Prostate gland (tissue), 2 donors: ENCODE measurements around the gene ATOSA. TPM values are rescaled to one million over a fixed set of nuclear protein-coding genes. Genes with fewer than 3 reads are reported as not detected.

Source experiments
- DNase-seq: peaks from one replicate; pipeline ENCODE4 v3.0.0-alpha.2; 2019; ENCODE audit warnings: low spot score
- H3K27ac ChIP-seq, 2 donors: fragments of 200-600 bp; sonication (generic); 2 replicates each; pipeline ENCODE4 v1.5.1; 2017 to 2019
- H3K27me3 ChIP-seq: fragments of 200-600 bp; sonication (generic); replicated peaks from 2 replicates; pipeline ENCODE4 v1.5.1; 2019; ENCODE audit not compliant: insufficient read depth
- H3K36me3 ChIP-seq, 2 donors: fragments of 200-600 bp; sonication (generic); 1 replicate in 1 of 2; 2 replicates in 1 of 2; pipeline versions ENCODE4 v1.5.1 to v1.8.1; 2017 to 2019
- H3K4me1 ChIP-seq: fragments of 200-600 bp; sonication (generic); replicated peaks from 2 replicates; pipeline ENCODE4 v1.5.1; 2019
- H3K4me3 ChIP-seq, 2 donors: fragments of 200-600 bp; sonication (generic); 2 replicates each; pipeline ENCODE4 v1.5.1; 2017 to 2019
- H3K9me3 ChIP-seq: fragments of 200-600 bp; sonication (generic); 2 replicates; pipeline ENCODE4 v1.5.1; 2017
- CTCF ChIP-seq, 4 experiments: fragments of 200-600 bp in 2 of 4; fragments of 450-650 bp in 2 of 4; sonication (generic) in 2 of 4; IDR thresholded peaks; 1 replicate in 3 of 4; 2 replicates in 1 of 4; pipeline ENCODE4 v1.5.1; 2016 to 2019; ENCODE audit warnings: antibody characterized with exemption in 4 of 4, mild to moderate bottlenecking in 2 of 4, moderate library complexity in 2 of 4
- POLR2A ChIP-seq: fragments of 450-650 bp; IDR thresholded peaks from one replicate; pipeline ENCODE4 v1.6.1; 2016; ENCODE audit warnings: antibody characterized with exemption, mild to moderate bottlenecking
- POLR2AphosphoS5 ChIP-seq: sonication (generic); formaldehyde crosslinking; IDR thresholded peaks from one replicate; pipeline ENCODE4 v1.6.1; 2017; ENCODE audit warnings: antibody characterized with exemption
- WGBS: methylation state at CpG from one replicate; pipeline ENCODE4 v1.1.5; 2018; 5-methylcytosine and 5-hydroxymethylcytosine counted together
- intact Hi-C: fragments of 100-400 bp; cut with DNase I; formaldehyde crosslinking; loops from one replicate; pipeline ENCODE4 v1.14.2; 2022
- total RNA-seq, 2 donors: library from RNA; depleted of rRNA; stranded (reverse); fragments of >200 nt; gene quantifications; one replicate each; pipeline ENCODE4 v1.1.0, GENCODE V29; 2016

The ATOSA gene
- total RNA-seq, 2 donors from 2014 or later = 44.3 to 81.6 TPM

- DNase-seq = no peak
- H3K27me3 ChIP-seq = no peaks in the 10 kb centered on the region
- no peaks in the 10 kb centered on the region for H3K9me3 ChIP-seq
- intact Hi-C loops = no loop called here
- TF ChIP-seq POLR2A = no peak
- no peak for TF ChIP-seq CTCF (IDR thresholded peaks at IDR 0.05)
- no peak for TF ChIP-seq POLR2AphosphoS5
- no peak overlapping the region for H3K4me3 ChIP-seq
- H3K36me3 ChIP-seq = no peaks in the 10 kb centered on the region
- no peaks in the 10 kb centered on the region for H3K4me1 ChIP-seq
- WGBS = 63% methylated on average over 2 of the region's 2 CpGs
- H3K27ac ChIP-seq = no peak overlapping the region
Observed at GRCh38 chr15:52673312-52673711, 5.9 kb downstream of the ATOSA start.

DNA sequence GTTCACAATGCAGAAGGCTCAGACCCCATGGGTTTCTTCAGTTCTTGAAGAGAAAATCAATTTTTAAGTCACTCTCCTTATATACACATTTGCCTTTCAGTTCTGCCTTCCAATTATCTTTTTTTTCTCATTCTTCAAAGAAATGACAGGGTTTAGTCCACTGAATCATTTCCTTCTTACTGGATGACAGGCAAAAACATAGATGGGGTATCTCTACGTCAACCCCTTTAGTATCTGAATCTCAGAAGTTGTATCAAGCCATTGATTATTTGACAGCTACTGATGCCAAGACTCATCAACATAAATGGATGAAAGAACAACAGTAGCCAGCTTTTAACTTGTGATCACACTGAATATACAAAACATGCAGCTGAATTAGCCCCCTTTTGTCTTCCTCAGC, 6.5 kb downstream of the ATOSA start:
- H3K9me3 ChIP-seq = no peaks in the 10 kb centered on the region
- H3K27ac ChIP-seq = no peak overlapping the region
- no peak overlapping the region for H3K4me3 ChIP-seq
- TF ChIP-seq POLR2AphosphoS5 (no peak), POLR2A (no peak), CTCF (IDR thresholded peaks at IDR 0.05) (no peak)
- 96% methylated on average over 1 of the region's 1 CpG for WGBS
- no peaks in the 10 kb centered on the region for H3K4me1 ChIP-seq
- intact Hi-C loops = no loop called here
- no peak for DNase-seq
- H3K27me3 ChIP-seq = no peaks in the 10 kb centered on the region
- no peaks in the 10 kb centered on the region for H3K36me3 ChIP-seq

DNA sequence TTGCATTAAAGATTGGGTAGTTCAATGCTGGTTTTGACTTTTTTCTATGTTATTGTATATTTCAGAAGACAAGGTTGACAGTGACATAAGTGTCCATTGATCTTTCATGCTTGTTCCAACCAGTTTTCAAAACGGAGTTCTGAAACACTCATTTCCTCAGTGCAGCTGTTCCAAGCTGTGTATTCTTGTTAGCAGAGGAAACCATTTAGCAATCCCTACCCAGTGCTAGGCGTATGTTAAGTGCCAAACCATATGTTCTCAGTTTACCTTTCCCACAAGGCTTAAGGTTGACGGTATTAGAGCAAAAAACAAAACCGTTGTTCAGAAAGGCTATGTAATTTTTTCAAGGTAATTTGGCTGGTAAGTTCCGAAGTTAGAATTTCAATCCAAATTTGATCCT, 9.1 kb downstream of the ATOSA start:
- intact Hi-C loops = no loop called here

GRCh38 chr15:52668133-52668532, 11.1 kb downstream of the ATOSA start:
- H3K36me3 ChIP-seq = no peaks in the 10 kb centered on the region
- WGBS = 91% methylated on average over 4 of the region's 4 CpGs
- intact Hi-C loops = no loop called here

More for the DNA sequence above, 9.1 kb downstream of the ATOSA start:
- no peak overlapping the region for H3K27ac ChIP-seq
- WGBS = 92% methylated on average over 5 of the region's 5 CpGs
- no peak for TF ChIP-seq POLR2A
- no peak for TF ChIP-seq POLR2AphosphoS5
- TF ChIP-seq CTCF (IDR thresholded peaks at IDR 0.05) = no peak
- no peaks in the 10 kb centered on the region for H3K27me3 ChIP-seq
- H3K4me3 ChIP-seq = no peak overlapping the region
- H3K36me3 ChIP-seq = no peaks in the 10 kb centered on the region
- H3K4me1 ChIP-seq = no peaks in the 10 kb centered on the region
- no peaks in the 10 kb centered on the region for H3K9me3 ChIP-seq
- DNase-seq = no peak

More at GRCh38 chr15:52668133-52668532, 11.1 kb downstream of the ATOSA start:
- Histone ChIP-seq H3K4me1 (no peaks in the 10 kb centered on the region), H3K4me3 (no peak overlapping the region), H3K27me3 (no peaks in the 10 kb centered on the region), H3K27ac (no peak overlapping the region), H3K9me3 (no peaks in the 10 kb centered on the region)
- DNase-seq = no peak
- no peak for TF ChIP-seq CTCF (IDR thresholded peaks at IDR 0.05)
- no peak for TF ChIP-seq POLR2A
- TF ChIP-seq POLR2AphosphoS5 = no peak
